ENCODE data around the gene MOV10L1. TPM values are rescaled to one million over a fixed set of nuclear protein-coding genes. Genes with fewer than 3 reads are reported as not detected.
"Not testable (repeated sequence)": the region's sequence is repeated elsewhere in the genome, so short reads cannot be mapped to it uniquely, and the experiment has no call there.

Gene MOV10L1
- polyA plus RNA-seq, 1 donor = 0.82 TPM

GRCh38 chr22:50203288-50203687 is 113.5 kb downstream of the MOV10L1 start:
- no peak for DNase-seq (ENCODE audit: low read depth)

GRCh38 chr22:50204571-50204970 is 114.8 kb downstream of the MOV10L1 start:
- no peak for DNase-seq (ENCODE audit: low read depth)

- not testable (repeated sequence) for DNase-seq (ENCODE audit: low read depth)
These were observed 115.2 kb downstream of the MOV10L1 start for GRCh38 chr22:50204998-50205397.

GRCh38 chr22:50205781-50206569 is 116.2 kb downstream of the MOV10L1 start:
- DNase-seq (ENCODE audit: low read depth) = no peak

GRCh38 chr22:50206599-50206998 is 116.8 kb downstream of the MOV10L1 start:
- no peak for DNase-seq (ENCODE audit: low read depth)

- DNase-seq (ENCODE audit: low read depth) = no peak
These were observed 117.8 kb downstream of the MOV10L1 start for GRCh38 chr22:50207383-50208140.

GRCh38 chr22:50208430-50208938 is 118.7 kb downstream of the MOV10L1 start:
- DNase-seq (ENCODE audit: low read depth) = no peak

GRCh38 chr22:50208939-50209892 is 119.4 kb downstream of the MOV10L1 start:
- no peak for DNase-seq (ENCODE audit: low read depth)

- DNase-seq (ENCODE audit: low read depth) = no peak
These were observed 120.1 kb downstream of the MOV10L1 start for GRCh38 chr22:50209893-50210292.

- DNase-seq (ENCODE audit: low read depth) = no peak
These were observed 120.8 kb downstream of the MOV10L1 start for GRCh38 chr22:50210378-50211139.

- no peak for DNase-seq (ENCODE audit: low read depth)
These were observed 121.3 kb downstream of the MOV10L1 start for GRCh38 chr22:50211147-50211546.

Other genes with a start within 250 kb of the MOV10L1 start
- gene ZBED4, start 236.2 kb upstream of the MOV10L1 start, polyA plus RNA-seq (ENCODE audit: insufficient read length) = 12.0 TPM
- gene ALG12, start 171.6 kb upstream of the MOV10L1 start, polyA plus RNA-seq (ENCODE audit: insufficient read length) = 10.5 TPM
- 12.4 TPM for gene CRELD2, start 171.4 kb upstream of the MOV10L1 start, polyA plus RNA-seq (ENCODE audit: insufficient read length)
- gene PIM3, start 129.2 kb upstream of the MOV10L1 start, polyA plus RNA-seq (ENCODE audit: insufficient read length) = 13.4 TPM
- gene IL17REL, start 77.2 kb upstream of the MOV10L1 start, polyA plus RNA-seq (ENCODE audit: insufficient read length) = not detected
- gene TTLL8, start 31.7 kb upstream of the MOV10L1 start, polyA plus RNA-seq (ENCODE audit: insufficient read length) = not detected
- gene MLC1, start 4.6 kb upstream of the MOV10L1 start, polyA plus RNA-seq (ENCODE audit: insufficient read length) = 1.2 TPM
- 0.18 TPM for gene PANX2, start 80.7 kb downstream of the MOV10L1 start, polyA plus RNA-seq (ENCODE audit: insufficient read length)
- 19.5 TPM for gene TRABD, start 95.9 kb downstream of the MOV10L1 start, polyA plus RNA-seq (ENCODE audit: insufficient read length)
- gene SELENOO, start 111.0 kb downstream of the MOV10L1 start, polyA plus RNA-seq (ENCODE audit: insufficient read length) = 15.7 TPM
- 27.3 TPM for gene TUBGCP6, start 155.0 kb downstream of the MOV10L1 start, polyA plus RNA-seq (ENCODE audit: insufficient read length)
- gene HDAC10, start 161.3 kb downstream of the MOV10L1 start, polyA plus RNA-seq (ENCODE audit: insufficient read length) = 14.5 TPM
- gene MAPK12, start 171.7 kb downstream of the MOV10L1 start, polyA plus RNA-seq (ENCODE audit: insufficient read length) = 33.2 TPM
- gene MAPK11, start 180.4 kb downstream of the MOV10L1 start, polyA plus RNA-seq (ENCODE audit: insufficient read length) = 5.6 TPM
- gene PLXNB2, start 217.6 kb downstream of the MOV10L1 start, polyA plus RNA-seq (ENCODE audit: insufficient read length) = 77.0 TPM
- gene DENND6B, start 237.0 kb downstream of the MOV10L1 start, polyA plus RNA-seq (ENCODE audit: insufficient read length) = 5.2 TPM